ENCODE results near the gene DPP7.

- TF ChIP-seq FIP1L1 (IDR thresholded peaks at IDR 0.05; ENCODE audit: low read depth, low read length, poor library complexity, severe bottlenecking) (no peak), MGA (IDR thresholded peaks at IDR 0.05) (no peak), POLR2A (conservative IDR thresholded peaks at IDR 0.05) (no peak), GTF2F1 (IDR thresholded peaks at IDR 0.05; ENCODE audit: low read depth, low read length) (no peak), SPI1 (IDR thresholded peaks at IDR 0.05; ENCODE audit: borderline replicate concordance, low read depth, low read length) (no peak), UBTF (IDR thresholded peaks at IDR 0.05; ENCODE audit: borderline replicate concordance in 1 of 2, low read depth in 2 of 2, low read length in 2 of 2) (no peak)
- TF ChIP-seq, protein P1, sequence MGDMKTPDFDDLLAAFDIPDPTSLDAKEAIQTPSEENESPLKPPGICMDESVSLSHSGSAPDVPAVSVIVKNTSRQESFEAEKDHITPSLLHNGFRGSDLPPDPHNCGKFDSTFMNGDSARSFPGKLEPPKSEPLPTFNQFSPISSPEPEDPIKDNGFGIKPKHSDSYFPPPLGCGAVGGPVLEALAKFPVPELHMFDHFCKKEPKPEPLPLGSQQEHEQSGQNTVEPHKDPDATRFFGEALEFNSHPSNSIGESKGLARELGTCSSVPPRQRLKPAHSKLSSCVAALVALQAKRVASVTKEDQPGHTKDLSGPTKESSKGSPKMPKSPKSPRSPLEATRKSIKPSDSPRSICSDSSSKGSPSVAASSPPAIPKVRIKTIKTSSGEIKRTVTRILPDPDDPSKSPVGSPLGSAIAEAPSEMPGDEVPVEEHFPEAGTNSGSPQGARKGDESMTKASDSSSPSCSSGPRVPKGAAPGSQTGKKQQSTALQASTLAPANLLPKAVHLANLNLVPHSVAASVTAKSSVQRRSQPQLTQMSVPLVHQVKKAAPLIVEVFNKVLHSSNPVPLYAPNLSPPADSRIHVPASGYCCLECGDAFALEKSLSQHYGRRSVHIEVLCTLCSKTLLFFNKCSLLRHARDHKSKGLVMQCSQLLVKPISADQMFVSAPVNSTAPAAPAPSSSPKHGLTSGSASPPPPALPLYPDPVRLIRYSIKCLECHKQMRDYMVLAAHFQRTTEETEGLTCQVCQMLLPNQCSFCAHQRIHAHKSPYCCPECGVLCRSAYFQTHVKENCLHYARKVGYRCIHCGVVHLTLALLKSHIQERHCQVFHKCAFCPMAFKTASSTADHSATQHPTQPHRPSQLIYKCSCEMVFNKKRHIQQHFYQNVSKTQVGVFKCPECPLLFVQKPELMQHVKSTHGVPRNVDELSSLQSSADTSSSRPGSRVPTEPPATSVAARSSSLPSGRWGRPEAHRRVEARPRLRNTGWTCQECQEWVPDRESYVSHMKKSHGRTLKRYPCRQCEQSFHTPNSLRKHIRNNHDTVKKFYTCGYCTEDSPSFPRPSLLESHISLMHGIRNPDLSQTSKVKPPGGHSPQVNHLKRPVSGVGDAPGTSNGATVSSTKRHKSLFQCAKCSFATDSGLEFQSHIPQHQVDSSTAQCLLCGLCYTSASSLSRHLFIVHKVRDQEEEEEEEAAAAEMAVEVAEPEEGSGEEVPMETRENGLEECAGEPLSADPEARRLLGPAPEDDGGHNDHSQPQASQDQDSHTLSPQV (IDR thresholded peaks at IDR 0.05), result no peak
- TF ChIP-seq, protein P2, sequence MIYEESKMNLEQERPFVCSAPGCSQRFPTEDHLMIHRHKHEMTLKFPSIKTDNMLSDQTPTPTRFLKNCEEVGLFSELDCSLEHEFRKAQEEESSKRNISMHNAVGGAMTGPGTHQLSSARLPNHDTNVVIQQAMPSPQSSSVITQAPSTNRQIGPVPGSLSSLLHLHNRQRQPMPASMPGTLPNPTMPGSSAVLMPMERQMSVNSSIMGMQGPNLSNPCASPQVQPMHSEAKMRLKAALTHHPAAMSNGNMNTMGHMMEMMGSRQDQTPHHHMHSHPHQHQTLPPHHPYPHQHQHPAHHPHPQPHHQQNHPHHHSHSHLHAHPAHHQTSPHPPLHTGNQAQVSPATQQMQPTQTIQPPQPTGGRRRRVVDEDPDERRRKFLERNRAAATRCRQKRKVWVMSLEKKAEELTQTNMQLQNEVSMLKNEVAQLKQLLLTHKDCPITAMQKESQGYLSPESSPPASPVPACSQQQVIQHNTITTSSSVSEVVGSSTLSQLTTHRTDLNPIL (CRISPR knock-in tag; IDR thresholded peaks at IDR 0.05), result no peak
Measured at GRCh38 chr9:137160716-137161557, 46.4 kb upstream of the DPP7 start.

Data from K562 (cell line).